ENCODE data around the gene FAM13C.
"Not testable (repeated sequence)": the region's sequence is repeated elsewhere in the genome, so short reads cannot be mapped to it uniquely, and the experiment has no call there.

Gene FAM13C

DNA sequence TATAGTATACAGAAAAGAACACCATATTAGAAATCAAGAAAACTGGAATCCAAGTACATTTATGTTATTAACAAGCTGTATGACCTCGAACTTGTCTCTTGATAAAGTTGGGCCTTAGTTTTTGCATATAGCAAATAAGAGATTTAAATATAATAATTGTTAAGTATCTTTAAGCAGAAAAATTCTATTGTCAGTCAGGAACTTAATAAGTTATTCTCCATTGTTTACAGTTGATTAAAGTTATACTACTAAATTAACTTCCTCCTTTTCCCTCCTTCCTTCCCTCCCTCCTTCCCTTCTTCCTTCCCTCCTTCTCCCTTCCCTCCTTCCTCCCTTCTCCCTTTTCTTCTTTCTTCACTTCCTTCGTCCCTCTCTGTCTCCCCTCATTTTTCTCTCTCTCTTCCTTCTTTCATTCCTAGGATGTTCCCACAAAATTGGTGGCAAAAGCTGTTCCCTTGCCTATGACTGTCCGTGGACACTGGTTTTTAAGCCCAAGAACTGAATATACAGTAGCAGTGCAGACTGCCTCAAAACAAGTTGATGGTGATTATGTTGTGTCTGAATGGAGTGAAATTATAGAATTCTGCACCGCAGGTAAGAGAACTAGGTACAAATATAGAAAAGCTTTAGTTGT is 126.2 kb downstream of the FAM13C start:
- no peak overlapping the region for H3K4me3 ChIP-seq
- no peak overlapping the region for H3K27ac ChIP-seq
- TF ChIP-seq, protein P1, sequence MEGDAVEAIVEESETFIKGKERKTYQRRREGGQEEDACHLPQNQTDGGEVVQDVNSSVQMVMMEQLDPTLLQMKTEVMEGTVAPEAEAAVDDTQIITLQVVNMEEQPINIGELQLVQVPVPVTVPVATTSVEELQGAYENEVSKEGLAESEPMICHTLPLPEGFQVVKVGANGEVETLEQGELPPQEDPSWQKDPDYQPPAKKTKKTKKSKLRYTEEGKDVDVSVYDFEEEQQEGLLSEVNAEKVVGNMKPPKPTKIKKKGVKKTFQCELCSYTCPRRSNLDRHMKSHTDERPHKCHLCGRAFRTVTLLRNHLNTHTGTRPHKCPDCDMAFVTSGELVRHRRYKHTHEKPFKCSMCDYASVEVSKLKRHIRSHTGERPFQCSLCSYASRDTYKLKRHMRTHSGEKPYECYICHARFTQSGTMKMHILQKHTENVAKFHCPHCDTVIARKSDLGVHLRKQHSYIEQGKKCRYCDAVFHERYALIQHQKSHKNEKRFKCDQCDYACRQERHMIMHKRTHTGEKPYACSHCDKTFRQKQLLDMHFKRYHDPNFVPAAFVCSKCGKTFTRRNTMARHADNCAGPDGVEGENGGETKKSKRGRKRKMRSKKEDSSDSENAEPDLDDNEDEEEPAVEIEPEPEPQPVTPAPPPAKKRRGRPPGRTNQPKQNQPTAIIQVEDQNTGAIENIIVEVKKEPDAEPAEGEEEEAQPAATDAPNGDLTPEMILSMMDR (IDR thresholded peaks at IDR 0.05) = no peak
- no peak for DNase-seq (ENCODE audit: low spot score)

DNA sequence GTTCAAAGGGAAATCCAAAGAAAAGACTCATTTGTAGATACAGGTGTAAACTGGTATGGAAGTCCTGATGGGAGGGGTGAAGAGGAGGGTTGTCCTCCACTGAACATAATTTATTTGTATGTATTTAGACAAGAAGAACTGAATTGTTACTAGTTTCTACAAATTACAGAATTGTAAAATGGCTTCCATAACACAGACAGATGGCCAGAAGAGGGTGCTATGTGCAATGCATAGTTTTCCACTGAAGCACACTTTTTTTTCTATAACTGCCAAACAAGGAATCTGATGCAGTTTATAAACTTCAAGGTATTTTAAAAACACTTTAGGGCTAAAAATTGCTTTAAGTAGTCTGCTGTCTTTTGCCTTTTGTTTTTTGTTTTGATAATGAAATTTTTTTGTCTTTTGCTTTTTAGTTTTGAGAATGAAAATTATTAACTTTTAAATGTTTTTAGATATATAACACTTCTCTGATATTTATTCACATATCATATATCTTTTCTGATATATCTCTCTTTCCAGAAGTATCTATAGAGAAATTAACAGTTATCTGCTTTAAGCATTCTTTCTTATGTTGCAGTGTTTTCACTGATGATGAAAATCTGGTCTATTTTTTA is 127.4 kb downstream of the FAM13C start:
- no peak for DNase-seq (ENCODE audit: low spot score)
- H3K4me3 ChIP-seq = no peak overlapping the region
- TF ChIP-seq, protein P1 (IDR thresholded peaks at IDR 0.05) = no peak
- no peak overlapping the region for H3K27ac ChIP-seq

DNA sequence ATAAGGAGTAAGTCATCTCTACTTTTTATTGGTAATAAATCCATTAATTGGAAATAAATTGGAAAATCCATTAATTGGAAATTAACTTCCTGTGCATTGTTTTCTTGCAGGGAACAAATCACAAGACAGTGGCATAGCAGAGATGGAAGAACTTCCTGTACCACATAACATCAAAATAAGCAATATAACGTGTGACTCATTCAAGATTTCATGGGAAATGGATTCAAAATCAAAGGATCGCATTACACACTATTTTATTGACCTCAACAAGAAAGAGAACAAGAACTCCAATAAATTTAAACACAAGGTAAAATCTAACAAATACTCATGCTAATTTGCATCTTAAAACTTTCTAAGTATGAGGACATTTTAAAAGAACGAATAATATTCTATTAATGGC is 128.2 kb downstream of the FAM13C start:
- TF ChIP-seq, protein P1 (IDR thresholded peaks at IDR 0.05) = no peak
- no peak for DNase-seq (ENCODE audit: low spot score)
- H3K27ac ChIP-seq = no peak overlapping the region
- no peak overlapping the region for H3K4me3 ChIP-seq

DNA sequence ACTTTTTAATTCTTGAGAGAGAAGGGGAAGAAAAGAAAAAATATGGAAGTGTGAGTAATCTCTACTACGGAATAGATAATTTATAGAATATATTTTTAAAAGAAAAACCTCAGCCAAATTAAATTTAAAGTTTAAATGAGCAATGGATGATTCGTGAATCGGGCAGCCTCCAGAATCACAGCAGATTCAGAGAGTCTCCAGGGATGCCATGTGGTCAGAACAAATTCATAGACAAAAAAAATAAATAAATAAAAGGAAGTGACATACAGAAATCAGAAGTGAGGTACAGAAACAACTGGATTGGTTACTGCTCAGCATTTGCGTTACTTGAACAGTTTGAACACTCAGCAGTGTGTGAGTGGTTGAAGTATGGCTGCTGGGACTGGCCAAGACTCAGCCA is 132.9 kb downstream of the FAM13C start:
- TF ChIP-seq, protein P1 (IDR thresholded peaks at IDR 0.05) = no peak
- DNase-seq (ENCODE audit: low spot score) = no peak
- H3K27ac ChIP-seq = no peak overlapping the region
- no peak overlapping the region for H3K4me3 ChIP-seq

DNA sequence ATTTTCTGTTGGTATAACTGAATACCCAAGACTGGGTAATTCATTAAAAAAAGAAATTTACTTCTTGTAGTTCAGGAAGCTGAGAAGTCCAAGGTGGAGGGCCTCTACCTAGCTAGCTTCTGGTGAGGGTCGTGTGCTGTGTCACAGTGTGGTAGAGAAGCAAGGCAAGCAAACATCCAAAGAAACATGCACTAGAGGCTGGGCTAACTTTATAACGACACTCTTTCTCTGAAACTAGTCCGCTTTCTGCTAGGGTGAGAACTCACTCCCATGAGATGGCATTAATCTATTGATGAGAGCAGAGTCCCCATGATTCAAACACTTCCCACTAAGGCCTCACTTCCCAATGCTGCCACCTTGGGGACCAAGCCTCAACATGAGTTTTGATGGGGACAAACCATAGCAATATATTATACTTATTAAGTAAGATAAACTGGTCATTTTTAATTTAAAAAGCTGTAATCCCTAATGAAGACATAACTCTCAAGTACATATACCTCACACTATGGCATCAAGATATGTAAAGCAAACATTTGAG is 135.1 kb downstream of the FAM13C start:
- no peak overlapping the region for H3K4me3 ChIP-seq
- TF ChIP-seq, protein P1 (IDR thresholded peaks at IDR 0.05) = no peak
- DNase-seq (ENCODE audit: low spot score) = no peak
- no peak overlapping the region for H3K27ac ChIP-seq

DNA sequence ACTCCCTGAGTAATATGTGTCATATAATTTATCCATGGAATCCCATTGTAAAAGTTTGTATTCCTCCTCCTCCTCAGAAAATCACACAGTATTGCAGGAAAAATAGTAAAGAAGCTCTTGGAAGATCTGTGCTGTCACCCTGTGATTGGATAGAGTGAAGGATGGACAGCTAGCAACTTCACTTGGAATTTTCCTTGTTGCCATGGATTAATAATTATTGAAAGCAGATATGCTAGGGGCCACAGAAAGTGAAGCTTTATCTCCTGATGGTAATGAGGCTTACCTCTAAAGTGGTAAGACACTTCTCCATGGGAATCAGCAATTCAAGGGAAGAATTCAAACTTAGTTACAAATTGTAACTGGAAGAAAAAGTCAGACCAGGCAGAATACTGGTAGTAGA is 137.1 kb downstream of the FAM13C start:
- TF ChIP-seq, protein P1 (IDR thresholded peaks at IDR 0.05) = no peak
- H3K4me3 ChIP-seq = no peak overlapping the region
- no peak for DNase-seq (ENCODE audit: low spot score)
- no peak overlapping the region for H3K27ac ChIP-seq

DNA sequence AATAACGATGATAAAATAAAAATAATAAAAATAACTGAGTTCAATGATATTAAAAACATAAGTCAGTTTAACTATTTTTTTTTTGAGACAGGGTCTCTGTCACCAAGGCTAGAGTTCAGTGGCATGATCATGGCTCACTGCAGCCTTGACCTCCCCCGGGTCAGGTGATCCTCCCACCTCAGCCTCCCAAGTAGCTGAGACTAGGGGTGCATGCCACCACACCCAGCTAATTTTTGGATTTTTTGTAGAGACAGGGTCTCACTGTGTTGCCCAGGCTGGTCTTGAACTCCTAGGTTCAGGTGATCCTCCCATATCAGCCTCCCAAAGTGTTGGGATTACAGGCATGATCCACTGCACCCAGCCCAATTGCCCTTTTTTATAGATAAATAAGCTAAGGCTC is 138.8 kb downstream of the FAM13C start:
- not testable (repeated sequence) for DNase-seq (ENCODE audit: low spot score); H3K27ac ChIP-seq; H3K4me3 ChIP-seq
